Limb (tissue), 2 donors: ENCODE results near the gene MTHFSD.

Source experiments
- DNase-seq, 2 donors: peaks; one replicate each; pipeline ENCODE4 v3.0.0-alpha.2; 2016; ENCODE audit errors: extremely low spot score in 2 of 2

The MTHFSD gene

DNA sequence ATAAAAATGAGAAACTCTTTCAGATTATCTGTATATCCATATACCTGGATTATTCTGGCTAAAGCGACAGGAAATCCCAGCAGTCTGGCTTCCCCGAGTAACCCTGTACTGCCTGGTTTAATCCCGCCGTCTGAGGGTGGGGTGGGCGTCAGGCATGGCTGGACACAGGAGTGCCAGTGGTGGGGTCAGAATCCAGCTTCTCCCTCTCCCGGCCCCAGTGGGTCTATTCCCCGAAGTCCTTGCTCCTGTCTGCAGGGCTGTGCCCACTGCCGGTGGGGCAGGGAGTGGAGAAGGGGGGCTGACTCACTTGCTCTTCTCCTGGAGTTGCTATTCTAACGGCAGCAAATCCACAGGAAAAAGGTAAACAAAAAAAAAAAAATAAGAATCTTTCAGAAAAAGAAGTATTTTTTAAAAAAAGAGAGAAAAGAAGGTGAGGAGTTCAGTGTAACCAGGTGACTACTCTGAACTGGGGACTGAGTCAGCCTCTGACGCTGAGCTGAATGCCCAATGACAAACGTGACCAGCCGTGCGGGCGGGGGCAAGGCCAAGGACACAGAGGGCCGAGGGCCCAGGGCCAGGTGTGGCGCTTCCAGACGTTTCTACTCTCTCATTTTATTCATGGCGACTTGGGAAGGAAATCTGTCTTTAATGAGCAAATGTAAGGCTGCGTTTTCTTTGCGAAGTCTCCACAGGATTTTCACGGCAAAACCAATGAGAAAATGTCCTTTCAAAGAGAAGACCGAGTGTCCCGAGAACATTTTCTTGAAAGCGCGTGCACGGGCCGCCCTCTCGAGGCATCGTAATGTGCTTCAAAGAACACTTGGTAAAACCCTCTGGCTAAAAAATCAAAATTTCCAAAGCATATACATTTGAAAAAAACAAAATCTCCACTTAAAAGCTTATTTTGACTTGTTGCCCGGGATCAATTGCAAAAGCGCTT, 24.5 kb downstream of the MTHFSD start:
- no peak for DNase-seq

DNA sequence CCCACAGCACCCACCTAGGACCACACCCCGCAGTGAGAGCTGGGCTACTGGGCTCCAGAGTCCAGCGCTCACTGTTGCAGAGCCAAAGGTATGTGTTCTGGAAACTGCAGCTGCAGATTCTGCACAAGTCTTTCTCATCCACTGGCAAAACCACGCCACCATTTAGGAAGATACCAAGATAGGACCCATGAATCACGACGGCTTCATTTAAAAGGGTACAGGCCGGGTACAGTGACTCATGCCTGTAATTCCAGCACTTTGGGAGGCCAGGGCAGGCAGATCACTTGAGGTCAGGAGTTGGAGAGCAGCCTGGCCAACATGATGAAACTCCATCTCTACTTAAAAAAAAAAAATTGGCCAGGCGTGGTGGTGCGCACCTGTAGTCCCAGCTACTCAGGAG, 25.9 kb downstream of the MTHFSD start:
- DNase-seq, result no peak

DNA sequence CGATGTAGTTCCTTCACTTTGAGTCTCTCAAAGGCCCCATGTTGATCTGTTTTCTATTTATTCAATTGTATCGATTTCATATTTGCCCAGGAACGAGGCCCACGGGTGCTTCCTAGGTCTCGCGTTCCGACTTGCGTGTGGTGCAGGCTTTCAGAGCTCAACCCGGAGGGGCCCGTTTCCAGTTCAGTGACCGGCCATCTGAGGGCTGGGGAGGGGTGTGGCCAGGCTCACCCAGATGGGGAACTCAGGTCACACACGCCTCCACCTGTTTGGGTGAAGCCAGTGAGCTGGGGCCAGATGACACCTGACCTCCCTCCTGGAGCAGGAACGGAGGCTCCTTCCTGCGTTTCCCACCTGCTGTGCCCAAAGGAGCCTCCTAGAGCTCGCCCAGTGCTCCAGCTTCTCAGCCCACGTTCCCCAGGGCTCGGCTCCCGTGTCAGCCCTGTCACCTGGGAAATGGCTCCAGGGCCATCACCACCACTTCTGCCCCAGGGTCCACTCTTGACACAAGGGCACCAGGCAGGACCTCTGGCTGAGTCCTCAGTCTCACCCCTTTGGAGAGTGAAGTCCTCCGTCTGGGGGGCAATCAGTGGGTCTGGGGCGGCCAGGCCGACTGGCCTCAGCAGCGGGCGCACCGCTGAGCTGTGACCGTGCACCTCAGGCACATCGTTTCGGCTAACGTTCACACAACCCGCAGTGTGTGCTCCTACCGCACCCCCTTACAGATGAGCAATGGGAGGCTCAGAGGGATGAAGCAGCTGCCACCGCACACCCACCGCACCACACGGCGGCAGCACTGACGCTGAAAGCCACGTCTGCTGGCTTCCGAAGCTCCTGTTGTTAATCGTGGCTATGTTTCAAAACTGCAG, 26.7 kb downstream of the MTHFSD start:
- no peak for DNase-seq

DNA sequence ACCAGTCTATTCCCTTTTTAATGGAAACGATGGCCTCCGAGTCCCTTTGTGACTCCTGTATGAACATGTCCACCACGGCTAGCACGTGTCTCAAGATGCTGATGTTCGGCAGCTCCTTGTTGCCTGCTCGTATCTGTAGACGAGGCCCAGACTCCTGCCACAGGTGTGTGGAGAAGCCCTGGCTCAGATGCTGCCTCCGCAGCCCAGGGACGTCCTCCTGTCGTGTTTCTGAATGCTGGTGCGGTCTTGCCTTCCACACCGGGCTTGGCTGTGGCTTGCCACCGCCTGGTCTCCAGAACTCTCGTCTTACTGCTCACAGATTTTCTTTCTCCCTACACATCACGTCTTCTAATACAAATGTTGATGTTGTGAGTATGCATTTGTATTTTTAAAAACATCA, 27.7 kb downstream of the MTHFSD start:
- DNase-seq, result no peak

DNA sequence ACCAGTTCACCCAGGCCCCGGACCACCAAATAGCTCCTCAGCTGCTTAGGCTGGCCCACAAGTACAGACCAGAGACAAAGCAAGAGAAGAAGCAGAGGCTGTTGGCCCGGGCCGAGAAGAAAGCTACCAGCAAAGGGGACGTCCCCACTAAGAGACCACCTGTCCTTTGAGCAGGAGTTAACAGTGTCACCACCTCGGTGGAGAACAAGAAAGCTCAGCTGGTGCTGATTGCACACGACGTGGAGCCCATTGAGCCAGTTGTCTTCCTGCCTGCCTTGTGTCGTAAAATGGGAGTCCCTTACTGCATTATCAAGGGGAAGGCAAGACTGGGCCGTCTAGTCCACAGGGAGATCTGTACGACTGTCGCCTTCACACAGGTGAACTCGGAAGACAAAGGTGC, 29.3 kb downstream of the MTHFSD start:
- no peak for DNase-seq

DNA sequence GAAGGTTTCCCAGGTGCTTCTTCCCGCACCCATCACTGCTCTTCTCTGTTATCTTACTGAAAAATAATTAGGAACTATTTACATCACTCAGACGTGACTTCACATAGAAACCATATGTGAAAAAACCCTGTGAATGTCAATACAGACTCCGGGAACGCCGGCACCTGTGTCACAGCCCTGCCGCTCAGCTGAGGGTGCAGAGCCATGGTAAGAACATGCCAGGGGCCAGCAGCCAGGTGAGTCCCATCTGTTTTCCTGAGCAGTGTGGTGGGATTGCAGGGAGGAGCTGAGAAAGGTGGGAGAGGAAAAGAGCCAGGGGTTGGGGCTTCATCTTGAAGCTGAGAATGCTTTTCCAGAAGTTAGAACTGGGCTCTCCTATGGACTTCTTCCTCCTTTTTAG, 31.0 kb downstream of the MTHFSD start:
- no peak for DNase-seq

DNA sequence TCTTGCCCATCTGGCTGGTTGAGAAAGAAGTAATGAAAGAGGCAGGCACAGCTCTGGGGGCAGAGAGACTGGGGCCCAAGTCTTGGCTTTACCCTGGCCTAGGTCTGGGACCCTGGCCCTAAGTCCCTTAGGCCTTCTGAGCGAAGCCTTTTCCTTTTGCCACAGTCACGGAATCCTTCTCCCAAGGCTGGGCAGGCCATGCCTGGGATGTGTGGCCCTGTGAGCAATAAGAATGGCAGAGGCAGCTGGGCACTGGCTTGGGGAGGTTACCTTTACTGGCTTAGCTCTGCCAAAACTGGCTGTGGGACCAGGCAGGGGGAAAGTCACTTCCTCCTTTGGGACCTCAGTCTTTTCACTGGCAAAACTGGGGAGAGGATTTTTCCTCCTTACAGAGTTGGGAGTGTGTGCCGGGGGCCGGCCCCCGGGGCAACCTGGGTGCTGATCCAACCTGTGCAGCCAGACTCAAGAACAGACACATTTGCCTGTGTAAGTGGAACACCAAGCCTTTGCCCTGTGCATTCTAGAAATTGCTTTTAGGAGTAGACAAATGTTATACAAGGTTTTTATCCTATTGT, 31.8 kb downstream of the MTHFSD start:
- no peak for DNase-seq

DNA sequence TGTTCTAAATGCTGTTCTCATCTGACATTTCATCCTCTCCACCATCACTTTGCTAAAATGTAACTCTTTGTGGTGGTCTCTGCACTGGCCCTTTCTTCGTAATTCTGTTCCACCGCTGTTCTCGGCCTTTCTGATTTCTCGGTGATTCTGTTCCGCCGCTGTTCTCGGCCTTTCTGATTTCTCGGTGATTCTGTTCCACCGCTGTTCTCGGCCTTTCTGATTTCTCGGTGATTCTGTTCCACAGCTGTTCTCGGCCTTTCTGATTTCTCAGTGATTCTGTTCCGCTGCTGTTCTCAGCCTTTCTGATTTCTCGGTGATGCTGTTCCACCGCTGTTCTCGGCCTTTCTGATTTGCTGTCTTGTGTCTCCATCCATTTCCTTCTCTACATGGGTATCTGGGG, 32.4 kb downstream of the MTHFSD start:
- DNase-seq, result no peak

DNA sequence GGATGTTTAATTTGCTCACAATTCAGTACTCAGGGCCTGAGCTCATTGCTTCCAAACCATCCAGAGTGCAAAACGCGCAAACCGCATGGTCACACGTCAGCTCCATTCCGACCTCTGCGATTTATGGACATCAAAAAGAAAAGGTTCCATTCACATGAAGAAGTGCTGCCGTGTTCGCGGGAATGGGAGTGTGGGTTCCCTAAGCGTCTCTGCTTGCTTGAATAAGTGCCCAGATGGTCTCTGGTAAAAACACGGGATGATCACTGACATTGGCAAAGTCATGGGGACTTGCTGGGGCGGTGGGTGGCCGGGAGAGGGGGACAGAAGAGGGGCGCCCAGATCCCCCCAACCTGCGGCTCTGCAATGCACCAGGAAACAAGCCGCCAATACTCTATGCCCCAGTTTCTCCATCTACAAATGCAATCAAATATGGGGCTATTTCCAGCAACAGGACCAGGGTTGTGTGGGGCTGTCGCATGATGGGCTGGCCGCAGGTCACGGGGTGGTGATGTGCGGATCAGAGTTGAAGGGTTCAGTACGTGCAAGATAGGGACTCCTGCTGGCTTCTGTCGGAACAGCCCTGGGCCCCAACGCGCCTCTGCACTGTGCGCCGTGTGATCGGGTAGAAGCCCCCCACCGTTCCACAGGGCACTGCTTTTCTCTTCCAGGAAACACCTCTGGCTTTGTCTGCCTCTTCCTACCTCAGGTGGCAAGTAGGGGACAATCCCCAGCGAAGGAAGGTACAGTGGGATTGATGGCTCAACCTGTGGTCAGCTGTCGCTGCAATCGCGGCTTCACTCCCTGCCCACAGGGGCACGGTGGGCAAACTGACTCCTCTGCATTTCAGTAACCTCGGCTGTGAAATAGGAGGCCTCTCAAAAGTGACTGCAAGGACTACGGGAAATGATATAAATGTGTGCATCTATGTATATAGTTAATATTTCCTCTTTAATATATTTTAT, 33.5 kb downstream of the MTHFSD start:
- DNase-seq, result no peak

DNA sequence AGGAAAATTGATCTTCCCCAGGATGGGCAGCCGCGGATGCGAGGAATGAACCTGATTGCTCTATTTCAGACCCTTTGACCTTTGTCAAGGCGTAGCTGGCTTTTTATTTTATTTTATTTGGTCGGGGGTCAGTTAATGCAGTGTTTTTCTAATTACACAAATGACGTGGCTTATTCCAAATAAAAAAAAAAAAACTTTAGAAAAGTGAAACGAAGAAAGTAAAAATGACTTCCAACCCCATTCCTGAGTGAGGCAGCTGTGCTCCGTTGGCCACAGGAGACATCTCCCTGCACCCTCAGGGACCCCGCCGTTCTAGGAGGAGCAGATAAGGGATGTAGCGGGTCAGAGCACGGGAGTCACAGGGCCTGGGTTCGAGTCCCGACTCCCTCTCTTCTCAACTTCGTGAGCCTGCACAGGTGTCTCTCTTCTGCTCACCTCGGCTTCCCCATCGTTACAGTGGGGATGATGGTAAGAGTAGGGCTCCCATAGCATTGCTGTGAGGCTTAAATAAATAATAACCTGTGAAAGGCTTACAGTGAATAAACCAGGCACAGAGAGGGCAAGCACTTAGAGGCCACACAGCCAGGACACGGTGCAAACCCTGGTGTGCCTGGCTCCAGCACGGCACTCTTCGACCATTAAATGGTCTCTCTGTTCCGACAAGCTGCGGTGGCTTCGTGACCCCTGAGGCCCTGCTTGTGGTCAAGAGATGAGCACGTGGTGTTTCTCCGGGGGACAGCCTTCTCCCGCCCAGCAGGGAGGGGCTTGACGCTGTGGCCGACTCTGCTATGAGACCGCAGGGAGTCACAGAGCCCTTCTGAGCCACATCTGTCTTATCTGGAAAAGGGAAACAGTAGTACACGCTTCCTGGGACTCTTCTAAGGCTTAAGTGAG, 34.5 kb downstream of the MTHFSD start:
- no peak for DNase-seq

DNA sequence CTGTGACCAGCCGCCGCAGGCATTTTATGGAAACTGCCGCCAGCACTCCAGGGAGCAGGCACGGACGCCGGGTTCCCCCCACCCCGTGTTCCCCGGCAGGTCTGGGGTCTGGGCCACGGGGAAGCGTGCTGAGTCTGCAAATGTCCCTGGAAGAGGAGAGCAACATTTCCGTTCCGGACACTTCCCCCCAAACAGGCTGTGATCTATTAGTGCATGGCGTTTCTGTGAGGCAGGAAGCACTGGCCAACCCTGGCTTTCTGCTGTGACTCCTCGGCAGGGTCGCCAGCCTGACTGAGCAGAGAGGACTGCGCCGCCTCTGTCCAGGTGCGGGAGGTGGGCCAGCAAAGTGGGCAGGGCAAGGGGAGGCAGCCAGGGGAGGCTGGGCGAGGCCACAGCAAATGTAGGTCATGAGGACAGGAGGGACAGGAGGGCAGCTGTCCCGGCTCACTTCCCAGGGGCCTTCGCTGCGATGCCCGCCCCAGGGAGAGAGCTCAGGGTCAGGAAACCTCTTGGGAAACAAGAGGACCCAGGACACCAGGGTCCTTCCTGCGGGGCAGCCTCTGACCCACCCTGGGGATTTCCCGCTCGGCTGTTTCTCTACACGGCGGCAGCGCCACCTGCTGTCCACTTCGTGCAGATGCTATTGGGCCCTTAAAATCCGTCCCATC, 35.3 kb downstream of the MTHFSD start:
- DNase-seq, result peak in 1 of 2 donors; percentile 79

DNA sequence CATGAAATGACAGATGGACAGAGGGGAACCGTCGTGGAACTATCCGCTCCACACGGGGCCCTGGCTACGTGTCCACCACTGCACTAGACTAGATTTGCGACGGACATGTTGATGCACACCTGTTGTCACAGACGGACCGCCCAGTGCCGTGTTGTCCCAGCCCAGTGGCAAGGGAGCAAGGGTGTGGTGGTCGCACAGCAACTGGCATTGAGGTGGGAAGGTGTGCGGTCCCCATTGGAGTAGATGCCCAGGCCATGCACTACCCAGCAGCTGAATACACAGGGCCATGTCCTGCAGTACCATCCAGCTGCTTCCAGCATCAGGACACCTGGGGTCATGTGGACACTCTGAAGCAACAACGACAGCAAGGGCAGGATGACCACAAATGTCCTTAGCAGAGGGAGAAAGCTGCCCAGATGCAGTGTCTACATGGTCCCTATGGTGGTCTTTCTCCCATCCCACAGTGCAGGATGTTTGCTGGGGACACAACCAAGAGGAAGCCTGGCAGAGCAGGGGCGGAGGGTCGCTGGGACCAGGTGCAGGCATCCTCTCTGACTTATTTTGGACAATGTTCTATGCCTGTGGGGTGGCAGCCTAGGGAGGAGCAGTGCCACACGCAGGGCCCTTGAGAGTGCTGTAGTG, 35.9 kb downstream of the MTHFSD start:
- DNase-seq, result no peak

DNA sequence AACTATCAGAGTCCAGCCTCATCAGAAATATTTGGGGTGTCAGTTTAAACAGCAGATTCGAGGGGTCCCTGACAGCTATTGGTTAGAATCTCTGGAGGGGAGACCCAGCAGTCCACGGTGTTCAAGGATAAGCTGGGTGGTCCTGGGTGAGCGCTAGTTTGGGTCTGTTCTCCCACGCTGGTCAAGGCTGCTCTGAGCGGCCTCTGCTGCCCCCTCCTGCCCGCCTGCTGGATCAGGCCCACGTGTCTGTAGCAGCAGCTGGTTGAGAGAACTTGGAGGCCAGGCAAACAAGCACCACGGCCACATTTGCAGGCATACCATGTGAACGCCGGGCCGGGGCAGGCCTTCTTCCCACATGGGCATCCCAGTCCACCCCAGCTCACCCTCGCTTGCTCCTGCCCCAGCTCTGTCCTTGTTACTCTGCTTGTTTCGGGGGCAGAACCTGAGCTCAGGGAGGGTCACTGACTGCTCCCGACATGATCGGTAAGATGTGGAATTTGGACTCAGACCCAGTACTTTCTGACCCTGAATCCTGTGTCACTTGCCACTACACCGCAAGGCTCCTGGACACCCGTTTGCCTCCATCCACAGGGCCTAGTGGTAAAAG, 37.3 kb downstream of the MTHFSD start:
- DNase-seq, result peak in 1 of 2 donors; percentile 86

DNA sequence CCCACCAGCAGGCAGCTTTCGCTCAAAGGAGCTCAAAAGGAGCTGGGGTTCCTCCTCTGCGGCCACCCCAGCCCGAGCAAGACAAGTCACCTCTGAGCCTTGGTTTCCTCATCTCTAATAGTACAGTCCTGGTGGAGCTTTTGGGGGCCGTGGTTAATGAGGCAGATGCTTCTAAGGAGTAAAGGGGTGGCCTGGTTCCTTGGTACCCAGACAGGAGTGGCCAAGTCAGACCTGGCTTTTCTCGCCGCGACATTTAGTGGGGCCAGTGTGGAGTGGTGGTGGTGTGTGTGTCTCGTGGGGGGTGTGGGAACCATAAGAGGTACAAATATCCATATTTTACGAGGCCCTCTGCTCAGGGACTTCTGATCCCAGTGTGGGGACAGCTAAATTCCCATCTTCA, 38.0 kb downstream of the MTHFSD start:
- peak in 1 of 2 donors; percentile 33 for DNase-seq

DNA sequence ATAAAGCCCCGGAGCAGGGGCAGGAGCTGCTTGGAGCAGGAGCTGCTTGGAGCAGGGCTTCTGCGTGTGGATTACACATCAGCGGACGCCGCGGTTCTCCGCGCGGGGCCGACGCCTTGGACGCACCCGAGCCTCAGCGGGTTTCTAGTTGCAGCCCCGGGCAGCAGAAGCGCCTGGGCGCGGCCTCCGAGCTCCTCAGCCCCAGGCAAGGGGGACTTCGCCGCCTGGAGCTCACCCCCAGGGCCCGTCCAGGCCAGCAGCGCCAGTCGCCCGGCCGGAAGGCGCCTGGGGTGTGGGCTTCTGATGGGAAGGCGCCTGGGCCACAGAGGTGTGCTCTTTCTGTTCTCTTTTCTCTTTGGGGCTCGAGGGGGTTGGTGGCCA, 38.4 kb downstream of the MTHFSD start:
- DNase-seq, result peak in 1 of 2 donors; percentile 50

DNA sequence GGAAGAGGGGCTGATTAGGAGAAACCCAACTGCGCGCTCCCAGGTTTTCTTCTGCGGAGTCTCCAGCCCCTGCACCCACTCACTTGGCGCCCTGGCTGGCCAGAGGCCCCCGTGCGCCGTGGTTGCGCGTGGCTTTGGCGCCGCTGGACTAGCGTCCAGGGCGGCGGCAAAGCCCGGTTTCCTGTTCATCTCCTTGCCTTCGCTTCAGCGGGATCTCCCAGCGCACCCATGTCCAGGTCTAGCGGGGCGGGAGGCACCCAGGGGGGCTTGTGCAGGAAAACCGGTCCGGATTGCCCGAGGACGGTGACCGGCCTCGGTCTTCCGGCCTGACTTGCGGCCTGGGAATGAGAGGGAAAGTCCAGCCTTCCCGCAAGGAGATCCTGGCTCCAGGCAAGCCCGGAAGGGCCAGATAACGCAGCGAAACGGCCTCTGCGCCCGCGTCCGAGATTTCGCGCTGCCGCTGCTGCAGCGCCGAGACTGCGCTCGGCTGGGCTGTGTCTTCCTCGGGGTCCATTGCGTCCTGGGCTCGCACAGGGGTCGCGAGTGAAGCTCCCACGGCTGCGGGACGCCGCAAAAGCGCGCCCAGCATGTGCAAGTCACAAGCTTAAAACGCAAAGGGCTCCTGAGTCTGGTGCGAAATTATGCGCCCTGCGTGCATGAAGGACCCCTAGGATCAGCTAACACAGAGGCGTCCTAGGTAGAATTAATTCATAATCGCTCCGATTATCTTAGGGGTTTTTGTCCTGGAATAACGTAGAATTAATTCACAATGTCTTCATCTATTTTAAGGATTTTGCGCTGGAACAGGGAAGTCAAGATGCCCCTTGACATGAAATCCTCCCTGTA, 39.0 kb downstream of the MTHFSD start:
- peak in 1 of 2 donors; percentile 41 for DNase-seq

DNA sequence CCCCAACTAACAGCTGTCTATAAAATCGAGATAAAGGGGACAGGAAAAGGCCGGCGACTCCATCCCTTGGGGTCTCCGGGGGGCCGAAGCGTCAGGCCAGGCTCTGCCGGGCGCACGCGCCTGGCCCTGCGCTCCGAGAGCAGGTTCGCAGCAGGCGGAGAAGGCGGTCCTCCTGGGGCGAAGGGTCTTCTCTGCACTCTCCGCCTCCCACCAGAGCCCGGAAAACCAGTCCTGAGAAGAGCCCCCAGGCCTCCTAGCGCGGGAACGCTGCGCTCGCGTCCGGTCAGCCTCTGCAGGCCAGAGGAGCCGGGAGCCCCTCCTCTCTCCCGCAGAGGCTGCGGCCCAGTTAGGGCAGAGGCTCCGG, 39.6 kb downstream of the MTHFSD start:
- peak in 1 of 2 donors; percentile 47 for DNase-seq
